ENCODE measurements around the gene PLEKHJ1.
"Not testable (repeated sequence)": the region's sequence is repeated elsewhere in the genome, so short reads cannot be mapped to it uniquely, and the experiment has no call there.

DNA sequence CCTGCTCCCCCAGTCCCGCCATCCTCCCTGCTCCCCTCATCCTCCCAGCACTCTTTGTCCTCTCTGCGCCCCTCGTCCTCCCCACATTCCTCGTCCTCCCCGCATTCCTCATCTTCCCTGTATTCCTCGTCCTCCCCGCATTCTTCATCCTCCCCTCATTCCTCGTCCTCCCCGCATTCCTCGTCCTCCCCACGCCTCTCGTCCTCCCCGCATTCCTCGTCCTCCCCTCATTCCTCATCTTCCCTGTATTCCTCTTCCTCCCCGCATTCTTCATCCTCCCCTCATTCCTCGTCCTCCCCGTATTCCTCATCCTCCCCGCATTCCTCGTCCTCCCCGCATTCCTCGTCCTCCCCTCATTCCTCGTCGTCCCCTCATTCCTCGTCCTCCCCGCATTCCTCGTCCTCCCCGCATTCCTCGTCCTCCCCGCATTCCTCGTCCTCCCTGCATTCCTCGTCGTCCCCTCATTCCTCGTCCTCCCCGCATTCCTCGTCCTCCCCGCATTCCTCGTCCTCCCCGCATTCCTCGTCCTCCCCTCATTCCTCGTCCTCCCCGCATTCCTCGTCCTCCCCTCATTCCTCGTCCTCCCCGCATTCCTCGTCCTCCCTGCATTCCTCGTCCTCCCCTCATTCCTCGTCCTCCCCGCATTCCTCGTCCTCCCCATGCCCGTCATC is 35.4 kb downstream of the PLEKHJ1 start:
- TF ChIP-seq, protein P1, sequence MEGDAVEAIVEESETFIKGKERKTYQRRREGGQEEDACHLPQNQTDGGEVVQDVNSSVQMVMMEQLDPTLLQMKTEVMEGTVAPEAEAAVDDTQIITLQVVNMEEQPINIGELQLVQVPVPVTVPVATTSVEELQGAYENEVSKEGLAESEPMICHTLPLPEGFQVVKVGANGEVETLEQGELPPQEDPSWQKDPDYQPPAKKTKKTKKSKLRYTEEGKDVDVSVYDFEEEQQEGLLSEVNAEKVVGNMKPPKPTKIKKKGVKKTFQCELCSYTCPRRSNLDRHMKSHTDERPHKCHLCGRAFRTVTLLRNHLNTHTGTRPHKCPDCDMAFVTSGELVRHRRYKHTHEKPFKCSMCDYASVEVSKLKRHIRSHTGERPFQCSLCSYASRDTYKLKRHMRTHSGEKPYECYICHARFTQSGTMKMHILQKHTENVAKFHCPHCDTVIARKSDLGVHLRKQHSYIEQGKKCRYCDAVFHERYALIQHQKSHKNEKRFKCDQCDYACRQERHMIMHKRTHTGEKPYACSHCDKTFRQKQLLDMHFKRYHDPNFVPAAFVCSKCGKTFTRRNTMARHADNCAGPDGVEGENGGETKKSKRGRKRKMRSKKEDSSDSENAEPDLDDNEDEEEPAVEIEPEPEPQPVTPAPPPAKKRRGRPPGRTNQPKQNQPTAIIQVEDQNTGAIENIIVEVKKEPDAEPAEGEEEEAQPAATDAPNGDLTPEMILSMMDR (IDR thresholded peaks at IDR 0.05): not testable (repeated sequence)
- TF ChIP-seq POLR2A (IDR thresholded peaks at IDR 0.05): not testable (repeated sequence)
